WTC11 (cell line): Measurements from ENCODE around the gene ADARB2.

Source experiments
- AFF4 ChIP-seq: sonication (generic); formaldehyde crosslinking; IDR thresholded peaks from 2 replicates; pipeline ENCODE4 v1.8.1; 2023; ENCODE audit warnings: mild to moderate bottlenecking, missing genetic modification reagents, borderline replicate concordance
- ATF1 ChIP-seq: sonication (generic); formaldehyde crosslinking; IDR thresholded peaks from 2 replicates; pipeline ENCODE4 v1.8.1; 2023; ENCODE audit warnings: mild to moderate bottlenecking, moderate library complexity, missing genetic modification reagents
- ATF2 ChIP-seq: sonication (generic); formaldehyde crosslinking; IDR thresholded peaks from 2 replicates; pipeline ENCODE4 v1.8.1; 2022; ENCODE audit warnings: low read depth, missing genetic modification reagents, borderline replicate concordance
- CTCF ChIP-seq: fragments of 200-600 bp; IDR thresholded peaks from 2 replicates; pipeline ENCODE4 v1.8.0; 2022; ENCODE audit warnings: antibody characterized with exemption
- ELF4 ChIP-seq: sonication (generic); formaldehyde crosslinking; IDR thresholded peaks from 2 replicates; pipeline ENCODE4 v1.8.1; 2022; ENCODE audit warnings: low read depth, mild to moderate bottlenecking, moderate library complexity, missing genetic modification reagents
- GRHL2 ChIP-seq: fragments of 250-450 bp; sonication (Bioruptor Pico); IDR thresholded peaks from 2 replicates; pipeline ENCODE4 v1.8.0; 2022; ENCODE audit warnings: mild to moderate bottlenecking, moderate library complexity; ENCODE audit not compliant: insufficient replicate concordance, severe bottlenecking
- IRF1 ChIP-seq: sonication (generic); formaldehyde crosslinking; IDR thresholded peaks from 2 replicates; pipeline ENCODE4 v1.8.0; 2023; ENCODE audit warnings: missing genetic modification reagents
- NR3C1 ChIP-seq: sonication (generic); formaldehyde crosslinking; conservative IDR thresholded peaks from 2 replicates; pipeline ENCODE4 v1.8.1; 2023; ENCODE audit warnings: low read depth, mild to moderate bottlenecking, missing genetic modification reagents
- RORB ChIP-seq: fragments of 250-450 bp; sonication (Bioruptor Pico); IDR thresholded peaks from 2 replicates; pipeline ENCODE4 v1.9.0; 2021; ENCODE audit warnings: mild to moderate bottlenecking
- SP1 ChIP-seq: sonication (generic); formaldehyde crosslinking; conservative IDR thresholded peaks from 2 replicates; pipeline ENCODE4 v1.8.1; 2022; ENCODE audit warnings: missing genetic modification reagents
- USF1 ChIP-seq: sonication (generic); formaldehyde crosslinking; IDR thresholded peaks from 2 replicates; pipeline ENCODE4 v1.8.0; 2022; ENCODE audit warnings: mild to moderate bottlenecking, missing genetic modification reagents
- ZBTB21 ChIP-seq: sonication (generic); formaldehyde crosslinking; IDR thresholded peaks from 2 replicates; pipeline ENCODE4 v1.8.1; 2023; ENCODE audit warnings: mild to moderate bottlenecking, missing genetic modification reagents, borderline replicate concordance
- ZNF671 ChIP-seq: fragments of 250-450 bp; sonication (Bioruptor Pico); IDR thresholded peaks from 2 replicates; pipeline ENCODE4 v1.8.0; 2021; ENCODE audit warnings: mild to moderate bottlenecking
- TF ChIP-seq, protein P1 (sequence below): sonication (generic); formaldehyde crosslinking; IDR thresholded peaks from 2 replicates; pipeline ENCODE4 v1.8.1; 2023; ENCODE audit warnings: mild to moderate bottlenecking, missing genetic modification reagents, moderate library complexity

DNA sequence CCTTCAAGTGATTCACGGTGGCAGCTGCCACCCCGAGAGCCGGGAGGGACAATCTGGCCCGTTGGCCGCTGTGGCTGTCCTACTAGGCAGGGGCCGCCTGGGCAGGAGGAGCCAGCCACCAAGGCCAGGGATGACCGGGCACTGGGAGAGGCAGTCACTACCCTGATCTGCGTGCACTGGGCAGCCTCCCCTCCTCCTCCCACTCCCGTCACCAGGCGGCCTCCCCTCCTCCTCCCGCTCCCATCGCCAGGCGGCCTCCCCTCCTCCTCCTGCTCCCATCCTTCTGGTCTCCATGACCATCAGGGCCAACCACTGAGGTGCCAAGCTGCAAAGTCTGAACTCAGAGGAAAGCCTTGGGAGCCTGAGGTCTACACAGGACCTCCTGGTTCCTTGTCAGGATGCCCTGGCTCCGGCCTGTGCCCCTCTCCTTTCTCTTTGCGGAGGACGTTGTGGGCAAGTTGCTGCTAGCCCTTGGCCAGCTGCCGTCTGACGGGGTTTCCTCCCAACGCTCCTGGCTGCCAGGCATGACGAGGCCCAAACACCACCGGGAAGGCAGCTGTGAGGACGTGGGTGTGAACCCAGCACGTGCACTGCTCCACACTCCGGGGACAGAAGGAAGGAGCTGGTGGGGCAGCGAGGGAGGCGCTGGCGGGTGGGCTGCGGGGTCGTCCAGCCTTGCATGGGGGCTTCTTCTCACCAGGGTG lies 550.0 kb downstream of the ADARB2 start:
- TF ChIP-seq USF1 (CRISPR knock-in tag) (no peak), CTCF (no peak), GRHL2 (no peak), ATF2 (CRISPR knock-in tag) (no peak), IRF1 (no peak), ELF4 (no peak), RORB (CRISPR knock-in tag) (no peak), AFF4 (CRISPR knock-in tag) (no peak), ZBTB21 (no peak), ATF1 (CRISPR knock-in tag) (no peak), NR3C1 (no peak), ZNF671 (CRISPR knock-in tag) (no peak), SP1 (no peak)
- TF ChIP-seq, protein P1, sequence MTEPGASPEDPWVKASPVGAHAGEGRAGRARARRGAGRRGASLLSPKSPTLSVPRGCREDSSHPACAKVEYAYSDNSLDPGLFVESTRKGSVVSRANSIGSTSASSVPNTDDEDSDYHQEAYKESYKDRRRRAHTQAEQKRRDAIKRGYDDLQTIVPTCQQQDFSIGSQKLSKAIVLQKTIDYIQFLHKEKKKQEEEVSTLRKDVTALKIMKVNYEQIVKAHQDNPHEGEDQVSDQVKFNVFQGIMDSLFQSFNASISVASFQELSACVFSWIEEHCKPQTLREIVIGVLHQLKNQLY: no peak
